Measurements from ENCODE around the gene PGS1. TPM values are rescaled to one million over a fixed set of nuclear protein-coding genes. Genes with fewer than 3 reads are reported as not detected.

Gene PGS1
- total RNA-seq, 1 donor from 2014 or later = 22.1 TPM

Other genes with a start within 250 kb of the PGS1 start
- 80.1 TPM for gene TMC6, start 249.9 kb upstream of the PGS1 start, total RNA-seq
- 2.2 TPM for gene TMC8, start 247.9 kb upstream of the PGS1 start, total RNA-seq
- not detected for gene C17orf99, start 232.3 kb upstream of the PGS1 start, total RNA-seq
- gene SYNGR2, start 210.1 kb upstream of the PGS1 start, total RNA-seq = 116 TPM
- 1.2 TPM for gene TK1, start 191.6 kb upstream of the PGS1 start, total RNA-seq
- 22.3 TPM for gene AFMID, start 191.3 kb upstream of the PGS1 start, total RNA-seq
- 0.38 TPM for gene BIRC5, start 164.4 kb upstream of the PGS1 start, total RNA-seq
- not detected for gene TMEM235, start 147.0 kb upstream of the PGS1 start, total RNA-seq
- 49.9 TPM for gene SOCS3, start 18.6 kb upstream of the PGS1 start, total RNA-seq
- gene DNAH17, start 198.7 kb downstream of the PGS1 start, total RNA-seq = 0.81 TPM

Data from cardiac septum (tissue), 1 donor.